HG03520 (cell line): ENCODE data around the gene ANO5.
"Not testable (repeated sequence)": the region's sequence is repeated elsewhere in the genome, so short reads cannot be mapped to it uniquely, and the experiment has no call there.

ENCODE experiments used
- ATAC-seq: cut with Tn5 transposase; IDR thresholded peaks from one replicate; pipeline ENCODE4 v1.9.1; 2021; ENCODE audit warnings: mild to moderate bottlenecking, moderate library complexity; ENCODE audit not compliant: unreplicated experiment

The ANO5 gene

GRCh38 chr11:22197139-22198005 is 4.5 kb downstream of the ANO5 start:
- ATAC-seq = no peak

GRCh38 chr11:22199243-22199642 is 6.4 kb downstream of the ANO5 start:
- ATAC-seq = no peak

- no peak for ATAC-seq
Measured at GRCh38 chr11:22203281-22203680, 10.4 kb downstream of the ANO5 start.

GRCh38 chr11:22207162-22207561 is 14.3 kb downstream of the ANO5 start:
- no peak for ATAC-seq

- no peak for ATAC-seq
Measured at GRCh38 chr11:22208151-22208858, 15.4 kb downstream of the ANO5 start.

GRCh38 chr11:22216940-22217339 is 24.1 kb downstream of the ANO5 start:
- ATAC-seq = no peak

- ATAC-seq = no peak
Measured at GRCh38 chr11:22221143-22221542, 28.3 kb downstream of the ANO5 start.

- no peak for ATAC-seq
Measured at GRCh38 chr11:22225190-22225589, 32.3 kb downstream of the ANO5 start.

- no peak for ATAC-seq
Measured at GRCh38 chr11:22234743-22235142, 41.9 kb downstream of the ANO5 start.

GRCh38 chr11:22244986-22245592 is 52.2 kb downstream of the ANO5 start:
- peak; percentile 95 for ATAC-seq

- no peak for ATAC-seq
Measured at GRCh38 chr11:22246992-22247391, 54.1 kb downstream of the ANO5 start.

GRCh38 chr11:22249871-22250270 is 57.0 kb downstream of the ANO5 start:
- ATAC-seq = no peak

- no peak for ATAC-seq
Measured at GRCh38 chr11:22256876-22257275, 64.0 kb downstream of the ANO5 start.

- ATAC-seq = no peak
Measured at GRCh38 chr11:22263613-22264012, 70.7 kb downstream of the ANO5 start.

GRCh38 chr11:22268983-22269624 is 76.2 kb downstream of the ANO5 start:
- ATAC-seq = not testable (repeated sequence)

- no peak for ATAC-seq
Measured at GRCh38 chr11:22273781-22274180, 80.9 kb downstream of the ANO5 start.

- no peak for ATAC-seq
Measured at GRCh38 chr11:22275600-22275999, 82.7 kb downstream of the ANO5 start.

- ATAC-seq = no peak
Measured at GRCh38 chr11:22276535-22276934, 83.7 kb downstream of the ANO5 start.

- ATAC-seq = not testable (repeated sequence)
Measured at GRCh38 chr11:22284991-22285390, 92.1 kb downstream of the ANO5 start.

- no peak for ATAC-seq
Measured at GRCh38 chr11:22302368-22302767, 109.5 kb downstream of the ANO5 start.

- ATAC-seq = no peak
Measured at GRCh38 chr11:22304337-22304961, 111.6 kb downstream of the ANO5 start.
